ENCODE data around the gene UNKL. TPM values are rescaled to one million over a fixed set of nuclear protein-coding genes. Genes with fewer than 3 reads are reported as not detected.

UNKL gene
- total and polyA plus RNA-seq, 2 donors = 10.5 to 21.9 TPM

DNA sequence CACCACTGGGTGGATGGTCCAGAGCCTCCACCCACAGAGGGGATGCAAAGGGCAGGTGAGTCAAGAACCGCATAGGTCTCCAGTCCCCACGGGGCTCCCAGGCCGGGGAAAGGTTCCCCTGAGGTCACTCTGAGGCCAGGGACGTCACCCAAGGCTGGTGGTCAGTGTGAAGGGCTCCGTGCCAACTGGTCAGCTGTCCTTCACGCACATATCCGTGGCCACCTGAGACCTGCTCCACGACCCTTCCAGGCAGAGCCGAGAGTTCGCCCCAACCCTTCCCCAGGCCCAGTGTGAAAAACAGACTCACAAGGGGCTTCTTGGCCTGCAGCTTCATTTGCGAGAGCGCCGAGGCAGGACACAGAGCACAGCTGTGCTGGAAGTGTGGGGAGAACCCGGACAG, 65.6 kb downstream of the UNKL start:
- no peak for DNase-seq (ENCODE audit: low read depth in 6 of 9, low spot score in 9 of 9)
- H3K4me1 ChIP-seq (ENCODE audit: control insufficient read depth in 2 of 2, insufficient read depth in 2 of 2, low read length in 2 of 2) = peaks cover 20 to 26% of the 10 kb centered on the region in 2 donors
- 97% methylated on average over 14 of the region's 14 CpGs for WGBS
- peaks cover 25 to 34% of the 10 kb centered on the region in 2 donors for H3K36me3 ChIP-seq (ENCODE audit: control insufficient read depth in 2 of 2, insufficient read depth in 2 of 2, low read length in 1 of 2)
- H3K27ac ChIP-seq (ENCODE audit: low read depth in 1 of 2, low read length in 1 of 2) = no peak overlapping the region
- peaks cover 0 to 2% of the 10 kb centered on the region in 2 donors for H3K27me3 ChIP-seq (ENCODE audit: control insufficient read depth in 2 of 2, insufficient read depth in 1 of 2, low read length in 1 of 2)
- H3K4me3 ChIP-seq (ENCODE audit: low read length in 2 of 2) = no peak overlapping the region
- no peaks in the 10 kb centered on the region for H3K9me3 ChIP-seq (ENCODE audit: control insufficient read depth in 2 of 2, insufficient read depth in 1 of 2, low read length in 1 of 2)

GRCh38 chr16:1348441-1348840, 66.1 kb downstream of the UNKL start:
- H3K27ac ChIP-seq (ENCODE audit: low read depth in 1 of 2, low read length in 1 of 2) = no peak overlapping the region
- peaks cover 25 to 34% of the 10 kb centered on the region in 2 donors for H3K36me3 ChIP-seq (ENCODE audit: control insufficient read depth in 2 of 2, insufficient read depth in 2 of 2, low read length in 1 of 2)
- no peak for DNase-seq (ENCODE audit: low read depth in 6 of 9, low spot score in 9 of 9)
- peaks cover 0 to 2% of the 10 kb centered on the region in 2 donors for H3K27me3 ChIP-seq (ENCODE audit: control insufficient read depth in 2 of 2, insufficient read depth in 1 of 2, low read length in 1 of 2)
- H3K4me1 ChIP-seq (ENCODE audit: control insufficient read depth in 2 of 2, insufficient read depth in 2 of 2, low read length in 2 of 2) = peaks cover 20 to 28% of the 10 kb centered on the region in 2 donors
- no peaks in the 10 kb centered on the region for H3K9me3 ChIP-seq (ENCODE audit: control insufficient read depth in 2 of 2, insufficient read depth in 1 of 2, low read length in 1 of 2)
- WGBS = 97% methylated on average over 15 of the region's 15 CpGs
- H3K4me3 ChIP-seq (ENCODE audit: low read length in 2 of 2) = no peak overlapping the region

DNA sequence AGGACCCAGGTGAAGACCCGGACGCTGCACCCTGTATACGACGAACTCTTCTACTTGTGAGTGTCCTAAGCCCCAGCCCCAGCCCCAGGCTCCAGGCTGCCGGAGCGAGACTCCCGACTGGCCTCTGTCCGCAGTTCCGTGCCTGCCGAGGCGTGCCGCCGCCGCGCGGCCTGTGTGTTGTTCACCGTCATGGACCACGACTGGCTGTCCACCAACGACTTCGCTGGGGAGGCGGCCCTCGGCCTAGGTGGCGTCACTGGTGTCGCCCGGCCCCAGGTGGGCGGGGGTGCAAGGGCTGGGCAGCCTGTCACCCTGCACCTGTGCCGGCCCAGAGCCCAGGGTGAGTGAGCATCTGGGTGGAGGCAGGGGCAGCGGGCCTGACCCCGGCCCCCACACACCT, 66.5 kb downstream of the UNKL start:
- no peaks in the 10 kb centered on the region for H3K9me3 ChIP-seq (ENCODE audit: control insufficient read depth in 2 of 2, insufficient read depth in 1 of 2, low read length in 1 of 2)
- 93% methylated on average over 29 of the region's 29 CpGs for WGBS
- H3K27ac ChIP-seq (ENCODE audit: low read depth in 1 of 2, low read length in 1 of 2) = no peak overlapping the region
- no peak overlapping the region for H3K4me3 ChIP-seq (ENCODE audit: low read length in 2 of 2)
- H3K27me3 ChIP-seq (ENCODE audit: control insufficient read depth in 2 of 2, insufficient read depth in 1 of 2, low read length in 1 of 2) = peaks cover 0 to 4% of the 10 kb centered on the region in 2 donors
- no peak for DNase-seq (ENCODE audit: low read depth in 6 of 9, low spot score in 9 of 9)
- peaks cover 25 to 34% of the 10 kb centered on the region in 2 donors for H3K36me3 ChIP-seq (ENCODE audit: control insufficient read depth in 2 of 2, insufficient read depth in 2 of 2, low read length in 1 of 2)
- H3K4me1 ChIP-seq (ENCODE audit: control insufficient read depth in 2 of 2, insufficient read depth in 2 of 2, low read length in 2 of 2) = peaks cover 18 to 29% of the 10 kb centered on the region in 2 donors

DNA sequence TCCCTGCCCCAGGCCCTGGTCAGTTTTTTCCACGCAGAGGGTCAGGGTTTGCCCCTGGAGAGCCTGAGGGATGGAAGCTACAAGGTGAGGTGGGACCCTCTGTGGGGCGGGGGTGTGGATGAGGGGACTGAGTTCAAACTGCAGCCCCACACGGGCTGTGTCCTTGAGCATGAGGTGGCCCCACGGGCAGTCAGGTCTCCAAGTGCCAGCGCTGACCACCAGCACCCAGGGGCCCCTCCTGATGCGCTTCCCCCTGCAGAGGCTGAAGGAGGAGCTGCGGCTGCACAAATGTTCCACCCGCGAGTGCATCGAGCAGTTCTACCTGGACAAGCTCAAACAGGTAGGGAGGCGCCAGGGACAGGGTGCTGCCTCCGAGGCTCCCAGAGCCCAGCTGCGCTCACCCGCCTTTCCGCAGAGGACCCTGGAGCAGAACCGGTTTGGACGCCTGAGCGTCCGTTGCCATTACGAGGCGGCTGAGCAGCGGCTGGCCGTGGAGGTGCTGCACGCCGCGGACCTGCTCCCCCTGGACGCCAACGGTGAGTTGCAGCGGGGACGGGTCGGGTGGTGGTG, 67.1 kb downstream of the UNKL start:
- Histone ChIP-seq H3K4me3 (ENCODE audit: low read length in 2 of 2) (no peak overlapping the region), H3K27me3 (ENCODE audit: control insufficient read depth in 2 of 2, insufficient read depth in 1 of 2, low read length in 1 of 2) (peaks cover 0 to 4% of the 10 kb centered on the region in 2 donors), H3K27ac (ENCODE audit: low read depth in 1 of 2, low read length in 1 of 2) (no peak overlapping the region), H3K9me3 (ENCODE audit: control insufficient read depth in 2 of 2, insufficient read depth in 1 of 2, low read length in 1 of 2) (no peaks in the 10 kb centered on the region), H3K4me1 (ENCODE audit: control insufficient read depth in 2 of 2, insufficient read depth in 2 of 2, low read length in 2 of 2) (peaks cover 16 to 29% of the 10 kb centered on the region in 2 donors), H3K36me3 (ENCODE audit: control insufficient read depth in 2 of 2, insufficient read depth in 2 of 2, low read length in 1 of 2) (peaks cover 25 to 34% of the 10 kb centered on the region in 2 donors)
- DNase-seq (ENCODE audit: low read depth in 6 of 9, low spot score in 9 of 9) = no peak
- WGBS = 94% methylated on average over 31 of the region's 31 CpGs

- no peak overlapping the region for H3K4me3 ChIP-seq (ENCODE audit: low read length in 2 of 2)
- H3K36me3 ChIP-seq (ENCODE audit: control insufficient read depth in 2 of 2, insufficient read depth in 2 of 2, low read length in 1 of 2) = peaks cover 25 to 34% of the 10 kb centered on the region in 2 donors
- H3K9me3 ChIP-seq (ENCODE audit: control insufficient read depth in 2 of 2, insufficient read depth in 1 of 2, low read length in 1 of 2) = no peaks in the 10 kb centered on the region
- H3K4me1 ChIP-seq (ENCODE audit: control insufficient read depth in 2 of 2, insufficient read depth in 2 of 2, low read length in 2 of 2) = peaks cover 19 to 34% of the 10 kb centered on the region in 2 donors
- no peak for DNase-seq (ENCODE audit: low read depth in 6 of 9, low spot score in 9 of 9)
- no peak overlapping the region for H3K27ac ChIP-seq (ENCODE audit: low read depth in 1 of 2, low read length in 1 of 2)
- peaks cover 0 to 4% of the 10 kb centered on the region in 2 donors for H3K27me3 ChIP-seq (ENCODE audit: control insufficient read depth in 2 of 2, insufficient read depth in 1 of 2, low read length in 1 of 2)
- WGBS = 89% methylated on average over 34 of the region's 34 CpGs
Measured at GRCh38 chr16:1346422-1347285, 67.8 kb downstream of the UNKL start.

- Histone ChIP-seq H3K27ac (ENCODE audit: low read depth in 1 of 2, low read length in 1 of 2) (no peak overlapping the region), H3K4me1 (ENCODE audit: control insufficient read depth in 2 of 2, insufficient read depth in 2 of 2, low read length in 2 of 2) (peaks cover 14 to 31% of the 10 kb centered on the region in 2 donors), H3K27me3 (ENCODE audit: control insufficient read depth in 2 of 2, insufficient read depth in 1 of 2, low read length in 1 of 2) (peaks cover 0 to 4% of the 10 kb centered on the region in 2 donors), H3K36me3 (ENCODE audit: control insufficient read depth in 2 of 2, insufficient read depth in 2 of 2, low read length in 1 of 2) (peaks cover 25 to 34% of the 10 kb centered on the region in 2 donors), H3K4me3 (ENCODE audit: low read length in 2 of 2) (no peak overlapping the region), H3K9me3 (ENCODE audit: control insufficient read depth in 2 of 2, insufficient read depth in 1 of 2, low read length in 1 of 2) (peaks cover 0 to 1% of the 10 kb centered on the region in 2 donors)
- DNase-seq (ENCODE audit: low read depth in 6 of 9, low spot score in 9 of 9) = no peak
- 86% methylated on average over 31 of the region's 31 CpGs for WGBS
Measured at GRCh38 chr16:1345651-1346421, 68.7 kb downstream of the UNKL start.

DNA sequence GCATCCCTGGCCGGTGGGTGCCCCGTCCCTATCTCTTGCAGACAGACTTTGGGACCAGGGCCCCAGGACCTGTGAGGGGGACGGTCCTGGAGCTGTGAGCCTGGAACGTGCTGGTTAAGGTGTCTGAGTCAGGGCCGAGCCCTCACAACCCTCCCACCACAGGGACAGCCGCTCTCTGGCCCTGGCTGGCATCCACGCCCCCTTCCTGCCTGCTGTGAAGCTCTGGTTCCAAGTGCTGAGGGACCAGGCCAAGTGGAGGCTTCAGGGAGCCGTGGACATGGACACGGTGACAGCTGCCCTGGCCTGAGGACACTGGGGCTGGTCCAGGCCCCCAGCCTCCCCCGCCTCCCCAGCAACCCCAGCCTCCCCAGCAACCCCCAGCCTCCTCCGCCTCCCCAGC, 69.4 kb downstream of the UNKL start:
- no peak overlapping the region for H3K4me3 ChIP-seq (ENCODE audit: low read length in 2 of 2)
- H3K27me3 ChIP-seq (ENCODE audit: control insufficient read depth in 2 of 2, insufficient read depth in 1 of 2, low read length in 1 of 2) = peaks cover 0 to 4% of the 10 kb centered on the region in 2 donors
- no peak overlapping the region for H3K27ac ChIP-seq (ENCODE audit: low read depth in 1 of 2, low read length in 1 of 2)
- H3K36me3 ChIP-seq (ENCODE audit: control insufficient read depth in 2 of 2, insufficient read depth in 2 of 2, low read length in 1 of 2) = peaks cover 22 to 28% of the 10 kb centered on the region in 2 donors
- DNase-seq (ENCODE audit: low read depth in 6 of 9, low spot score in 9 of 9) = no peak
- WGBS = 89% methylated on average over 11 of the region's 11 CpGs
- peaks cover 10 to 24% of the 10 kb centered on the region in 2 donors for H3K4me1 ChIP-seq (ENCODE audit: control insufficient read depth in 2 of 2, insufficient read depth in 2 of 2, low read length in 2 of 2)
- peaks cover 0 to 9% of the 10 kb centered on the region in 2 donors for H3K9me3 ChIP-seq (ENCODE audit: control insufficient read depth in 2 of 2, insufficient read depth in 1 of 2, low read length in 1 of 2)

GRCh38 chr16:1344499-1344898, 70.0 kb downstream of the UNKL start:
- Histone ChIP-seq H3K27ac (ENCODE audit: low read depth in 1 of 2, low read length in 1 of 2) (no peak overlapping the region), H3K36me3 (ENCODE audit: control insufficient read depth in 2 of 2, insufficient read depth in 2 of 2, low read length in 1 of 2) (peaks cover 16 to 22% of the 10 kb centered on the region in 2 donors), H3K4me3 (ENCODE audit: low read length in 2 of 2) (no peak overlapping the region), H3K4me1 (ENCODE audit: control insufficient read depth in 2 of 2, insufficient read depth in 2 of 2, low read length in 2 of 2) (peaks cover 10 to 24% of the 10 kb centered on the region in 2 donors), H3K9me3 (ENCODE audit: control insufficient read depth in 2 of 2, insufficient read depth in 1 of 2, low read length in 1 of 2) (peaks cover 0 to 15% of the 10 kb centered on the region in 2 donors), H3K27me3 (ENCODE audit: control insufficient read depth in 2 of 2, insufficient read depth in 1 of 2, low read length in 1 of 2) (peaks cover 0 to 4% of the 10 kb centered on the region in 2 donors)
- 95% methylated on average over 14 of the region's 14 CpGs for WGBS
- no peak for DNase-seq (ENCODE audit: low read depth in 6 of 9, low spot score in 9 of 9)

All from thymus (tissue), 11 donors.